HCT116 (cell line): Measurements from ENCODE around the gene OPRD1. TPM values are rescaled to one million over a fixed set of nuclear protein-coding genes. Genes with fewer than 3 reads are reported as not detected.

Source experiments
- ATAC-seq: fragments of 200-7000 bp; cut with Tn5 transposase; 2 replicates; pipeline ENCODE4 v1.9.1; 2020; ENCODE audit warnings: mild to moderate bottlenecking, moderate library complexity
- BruUV-seq: library from RNA; stranded (reverse); fragments of 400-500 nt; replicated peaks from 2 replicates; lab custom pipeline; 2021; lab: Mats Ljungman, UMichigan
- CTCF ChIA-PET: fragments of 300-600 bp; sonication (Branson Sonifier 250); formaldehyde crosslinking; loops from one replicate; lab custom pipeline; 2021; ENCODE audit warnings: antibody characterized with exemption; lab: Charles Lee
- POLR2A ChIA-PET: fragments of 300-600, 350-600 bp; sonication (Branson Sonifier 250); formaldehyde crosslinking; loops from one replicate; lab custom pipeline; 2021; ENCODE audit warnings: antibody characterized with exemption; lab: Charles Lee
- RAD21 ChIA-PET, 2 experiments: fragments of 300-600 bp; sonication (Branson Sonifier 250); formaldehyde crosslinking; loops; one replicate each; lab custom pipeline; 2023; ENCODE audit warnings: low total read pairs in 2 of 2; ENCODE audit not compliant: uncharacterized antibody in 2 of 2, unreplicated experiment in 2 of 2, low non-redundant PET in 1 of 2; lab: Charles Lee
- DNase-seq: peaks from one replicate; pipeline ENCODE4 v3.0.0-alpha.2; 2010; ENCODE audit warnings: low read depth, low spot score
- H2AFZ ChIP-seq: fragments of 200-600 bp; shearing (Covaris generic), sonication (generic); 2 replicates; pipeline ENCODE4 v1.6.1; 2017; ENCODE audit warnings: low read depth, mixed run types, mixed read lengths, antibody characterized with exemption, low read length; ENCODE audit not compliant: poor library complexity, severe bottlenecking
- H3K27ac ChIP-seq: 2 replicates; pipeline ENCODE4 v1.5.1; 2012; ENCODE audit warnings: low read depth, low read length
- H3K27me3 ChIP-seq: fragments of 200-600 bp; sonication (generic); 2 replicates; pipeline ENCODE4 v1.6.1; 2016; ENCODE audit warnings: mixed run types, low read length, mixed read lengths; ENCODE audit not compliant: insufficient read depth
- H3K36me3 ChIP-seq, 2 experiments: fragments of 200-500 bp in 1 of 2; fragments of 200-600 bp in 1 of 2; sonication (Bioruptor generic) in 1 of 2; sonication (generic) in 1 of 2; 2 replicates each; pipeline versions ENCODE4 v1.5.1 to v1.6.1; 2014 to 2016; ENCODE audit warnings: low read length in 2 of 2, inconsistent platforms in 1 of 2, mixed read lengths in 1 of 2, mixed run types in 1 of 2; ENCODE audit not compliant: insufficient read depth in 2 of 2, control insufficient read depth in 1 of 2
- H3K4me1 ChIP-seq, 2 experiments: fragments of 200-600 bp in 1 of 2; sonication (generic) in 1 of 2; 2 replicates each; pipeline versions ENCODE4 v1.5.1 to v1.6.1; 2012 to 2017; ENCODE audit warnings: low read length in 2 of 2, inconsistent platforms in 1 of 2, mild to moderate bottlenecking in 1 of 2, mixed read lengths in 1 of 2, mixed run types in 1 of 2, moderate library complexity in 1 of 2; ENCODE audit not compliant: insufficient read depth in 2 of 2, control insufficient read depth in 1 of 2
- H3K4me2 ChIP-seq: fragments of 200-600 bp; sonication (generic); 2 replicates; pipeline ENCODE4 v1.6.1; 2017; ENCODE audit warnings: mixed run types, low read length, mixed read lengths
- H3K4me3 ChIP-seq, 2 experiments: fragments of 200-600 bp in 1 of 2; sonication (generic) in 1 of 2; replicated peaks in 1 of 2; 2 replicates each; pipeline ENCODE4 v1.5.1; 2011 to 2016; ENCODE audit warnings: low read length in 2 of 2, control low read depth in 1 of 2, low read depth in 1 of 2, mild to moderate bottlenecking in 1 of 2, mixed read lengths in 1 of 2, mixed run types in 1 of 2
- H3K79me2 ChIP-seq: fragments of 200-600 bp; sonication (generic); 2 replicates; pipeline ENCODE4 v1.6.1; 2017; ENCODE audit warnings: mild to moderate bottlenecking, mixed run types, low read length, moderate library complexity, mixed read lengths; ENCODE audit not compliant: insufficient read depth
- H3K9ac ChIP-seq: fragments of 200-600 bp; sonication (generic); 2 replicates; pipeline ENCODE4 v1.6.1; 2016; ENCODE audit warnings: low read length, mixed read lengths
- H3K9me2 ChIP-seq: fragments of 200-600 bp; sonication (generic), shearing (Covaris generic); 2 replicates; pipeline ENCODE4 v1.6.1; 2017; ENCODE audit warnings: mixed run types, mild to moderate bottlenecking, moderate library complexity; ENCODE audit not compliant: insufficient read depth
- H3K9me3 ChIP-seq, 2 experiments: fragments of 200-500 bp in 1 of 2; fragments of 200-600 bp in 1 of 2; sonication (Bioruptor generic) in 1 of 2; sonication (generic) in 1 of 2; 2 replicates each; pipeline ENCODE4 v1.6.1; 2014 to 2017; ENCODE audit warnings: low read length in 2 of 2, mixed read lengths in 2 of 2, inconsistent platforms in 1 of 2, low read depth in 1 of 2, mild to moderate bottlenecking in 1 of 2, mixed run types in 1 of 2, moderate library complexity in 1 of 2; ENCODE audit not compliant: control insufficient read depth in 1 of 2, insufficient read depth in 1 of 2
- H4K20me1 ChIP-seq: fragments of 200-600 bp; sonication (generic), shearing (Covaris generic); 2 replicates; pipeline ENCODE4 v1.6.1; 2017; ENCODE audit warnings: mixed run types, mild to moderate bottlenecking, moderate library complexity; ENCODE audit not compliant: insufficient read depth
- CEBPB ChIP-seq: IDR thresholded peaks from 2 replicates; pipeline ENCODE4 v1.6.1; 2012; ENCODE audit warnings: low read depth
- EGR1 ChIP-seq: IDR thresholded peaks from 2 replicates; pipeline ENCODE4 v1.6.1; 2012; ENCODE audit warnings: low read depth
- EZH2 ChIP-seq: fragments of 200-600 bp; sonication (generic); IDR thresholded peaks from 2 replicates; pipeline ENCODE4 v1.6.1; 2017; ENCODE audit warnings: antibody characterized with exemption, mixed run types
- EZH2phosphoT487 ChIP-seq: fragments of 200-600 bp; IDR thresholded peaks from 2 replicates; pipeline ENCODE4 v1.6.1; 2018; ENCODE audit warnings: antibody characterized with exemption, borderline replicate concordance
- JUND ChIP-seq: IDR thresholded peaks from 2 replicates; pipeline ENCODE4 v1.6.1; 2012
- POLR2AphosphoS5 ChIP-seq: IDR thresholded peaks from 2 replicates; pipeline ENCODE4 v1.6.1; 2011; ENCODE audit warnings: mild to moderate bottlenecking, low read depth, low read length, moderate library complexity
- RAD21 ChIP-seq: IDR thresholded peaks from 2 replicates; pipeline ENCODE4 v1.6.1; 2012; ENCODE audit warnings: low read depth, mild to moderate bottlenecking
- TCF7L2 ChIP-seq: IDR thresholded peaks from 2 replicates; pipeline ENCODE4 v1.7.0; 2011; ENCODE audit warnings: borderline replicate concordance, inconsistent platforms; ENCODE audit not compliant: insufficient read depth, insufficient read length; ENCODE audit errors: extremely low read depth
- intact Hi-C: fragments of 100-400 bp; cut with micrococcal nuclease; formaldehyde crosslinking; loops from 2 replicates; pipeline ENCODE4 v1.10.0; 2022
- total RNA-seq: library from RNA; stranded (reverse); gene quantifications from one replicate; pipeline ENCODE4 v1.2.1, GENCODE V29; 2021; ENCODE audit not compliant: unreplicated experiment
- TF ChIP-seq, protein P1 (sequence below): IDR thresholded peaks from 2 replicates; pipeline ENCODE4 v1.6.1; 2012
- TF ChIP-seq, protein P2 (sequence below): IDR thresholded peaks from 2 replicates; pipeline ENCODE4 v1.6.1; 2011; ENCODE audit warnings: mild to moderate bottlenecking, low read length, moderate library complexity; ENCODE audit not compliant: insufficient replicate concordance; ENCODE audit errors: extremely low read depth
- TF ChIP-seq, protein P3 (sequence below), 3 experiments: fragments of 200-600 bp in 1 of 3; sonication (generic) in 1 of 3; IDR thresholded peaks in 2 of 3; conservative IDR thresholded peaks in 1 of 3; 2 replicates each; pipeline ENCODE4 v1.5.1; 2012 to 2017; ENCODE audit warnings: low read depth in 2 of 3, low read length in 2 of 3, antibody characterized with exemption in 1 of 3, borderline replicate concordance in 1 of 3, control low read depth in 1 of 3, mild to moderate bottlenecking in 1 of 3, mixed read lengths in 1 of 3, mixed run types in 1 of 3, moderate library complexity in 1 of 3; ENCODE audit not compliant: insufficient read depth in 1 of 3

Gene OPRD1
- total RNA-seq, 1 experiment from 2014 or later, result not detected

GRCh38 chr1:28813931-28814465, 2.0 kb downstream of the OPRD1 start:
- no peak overlapping the region for H3K4me3 ChIP-seq
- H3K9me3 ChIP-seq, result no peaks in the 10 kb centered on the region
- no peak overlapping the region for H2AFZ ChIP-seq
- no peaks in the 10 kb centered on the region for H4K20me1 ChIP-seq
- ChIA-PET RAD21 (no interaction called here), POLR2A (interaction anchor here (0.9 kb wide), 1 partner anchor 14 kb away, joined by 4 read pairs; no protein-coding TSS in a partner anchor), CTCF (no interaction called here)
- no peak overlapping the region for H3K9ac ChIP-seq
- H3K79me2 ChIP-seq, result no peaks in the 10 kb centered on the region
- no peaks in the 10 kb centered on the region for H3K4me1 ChIP-seq
- ATAC-seq (no peak), DNase-seq (no peak)
- no peak overlapping the region for H3K4me2 ChIP-seq
- 0 out of 2 replicates have a peak, but pooled peaks cover 4% of the 10 kb centered on the region for H3K27me3 ChIP-seq
- no TSS peak for BruUV-seq
- H3K36me3 ChIP-seq, result no peaks in the 10 kb centered on the region
- no peaks in the 10 kb centered on the region for H3K9me2 ChIP-seq
- no peak overlapping the region for H3K27ac ChIP-seq
- intact Hi-C loops, result no loop called here
- no peak for TF ChIP-seq POLR2AphosphoS5
- TF ChIP-seq, protein P1, sequence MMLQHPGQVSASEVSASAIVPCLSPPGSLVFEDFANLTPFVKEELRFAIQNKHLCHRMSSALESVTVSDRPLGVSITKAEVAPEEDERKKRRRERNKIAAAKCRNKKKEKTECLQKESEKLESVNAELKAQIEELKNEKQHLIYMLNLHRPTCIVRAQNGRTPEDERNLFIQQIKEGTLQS, result no peak
- TF ChIP-seq EZH2phosphoT487, result no peak
- TF ChIP-seq CEBPB, result no peak
- no peak for TF ChIP-seq TCF7L2

DNA sequence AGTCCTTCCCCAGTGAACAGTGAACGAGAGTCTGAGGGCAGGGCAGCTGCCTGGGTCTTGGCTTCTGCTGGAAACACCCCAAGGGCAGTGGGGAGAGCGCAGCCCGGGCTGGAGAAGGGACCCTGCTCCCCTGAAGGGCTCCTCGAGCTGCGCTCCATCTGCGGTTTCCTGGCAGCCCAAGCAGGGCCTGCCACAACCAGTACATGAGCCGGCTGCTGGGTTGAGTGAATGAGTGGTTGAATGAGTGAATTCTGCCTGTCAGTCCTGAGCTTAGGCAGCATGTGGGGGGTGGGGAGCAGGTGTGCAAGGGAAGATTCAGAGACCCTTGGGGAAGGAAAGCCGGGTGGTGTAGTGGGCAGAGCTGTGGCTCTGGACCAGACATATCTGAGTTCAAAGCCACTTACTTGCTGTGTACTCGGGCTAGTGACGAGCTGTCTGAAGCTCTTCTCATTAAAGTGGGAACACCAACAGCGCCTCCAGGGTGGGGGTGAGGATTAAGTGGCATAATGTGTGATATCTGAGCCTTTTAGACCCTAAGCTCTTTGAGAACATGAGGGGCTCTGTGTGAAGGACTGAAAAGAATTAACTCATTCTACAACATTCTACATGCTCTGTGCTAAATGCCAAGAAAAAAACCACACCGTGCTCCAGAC, 3.7 kb downstream of the OPRD1 start:
- Histone ChIP-seq H3K4me3 (no peak overlapping the region), H2AFZ (no peak overlapping the region), H3K36me3 (no peaks in the 10 kb centered on the region), H3K27me3 (0 out of 2 replicates have a peak, but pooled peaks cover 3% of the 10 kb centered on the region), H3K9me3 (no peaks in the 10 kb centered on the region), H3K9ac (no peak overlapping the region), H3K27ac (no peak overlapping the region), H3K9me2 (no peaks in the 10 kb centered on the region), H3K4me1 (no peaks in the 10 kb centered on the region), H4K20me1 (no peaks in the 10 kb centered on the region), H3K4me2 (no peak overlapping the region), H3K79me2 (no peaks in the 10 kb centered on the region)
- POLR2A ChIA-PET, result interaction anchor here (0.6 to 1.2 kb wide), 3 partner anchors 9 to 167 kb away, joined by 3 to 4 read pairs (median 3); partner anchors contain the start of gene RNU11
- CTCF ChIA-PET, result no interaction called here
- DNase-seq (no peak), ATAC-seq (no peak)
- RAD21 ChIA-PET, result no interaction called here
- intact Hi-C loops, result no loop called here
- TF ChIP-seq POLR2AphosphoS5 (no peak), JUND (no peak), EZH2phosphoT487 (no peak), EGR1 (no peak), RAD21 (no peak), EZH2 (no peak)
- TF ChIP-seq, protein P2, sequence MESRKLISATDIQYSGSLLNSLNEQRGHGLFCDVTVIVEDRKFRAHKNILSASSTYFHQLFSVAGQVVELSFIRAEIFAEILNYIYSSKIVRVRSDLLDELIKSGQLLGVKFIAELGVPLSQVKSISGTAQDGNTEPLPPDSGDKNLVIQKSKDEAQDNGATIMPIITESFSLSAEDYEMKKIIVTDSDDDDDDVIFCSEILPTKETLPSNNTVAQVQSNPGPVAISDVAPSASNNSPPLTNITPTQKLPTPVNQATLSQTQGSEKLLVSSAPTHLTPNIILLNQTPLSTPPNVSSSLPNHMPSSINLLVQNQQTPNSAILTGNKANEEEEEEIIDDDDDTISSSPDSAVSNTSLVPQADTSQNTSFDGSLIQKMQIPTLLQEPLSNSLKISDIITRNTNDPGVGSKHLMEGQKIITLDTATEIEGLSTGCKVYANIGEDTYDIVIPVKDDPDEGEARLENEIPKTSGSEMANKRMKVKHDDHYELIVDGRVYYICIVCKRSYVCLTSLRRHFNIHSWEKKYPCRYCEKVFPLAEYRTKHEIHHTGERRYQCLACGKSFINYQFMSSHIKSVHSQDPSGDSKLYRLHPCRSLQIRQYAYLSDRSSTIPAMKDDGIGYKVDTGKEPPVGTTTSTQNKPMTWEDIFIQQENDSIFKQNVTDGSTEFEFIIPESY, result no peak
- TF ChIP-seq, protein P3, sequence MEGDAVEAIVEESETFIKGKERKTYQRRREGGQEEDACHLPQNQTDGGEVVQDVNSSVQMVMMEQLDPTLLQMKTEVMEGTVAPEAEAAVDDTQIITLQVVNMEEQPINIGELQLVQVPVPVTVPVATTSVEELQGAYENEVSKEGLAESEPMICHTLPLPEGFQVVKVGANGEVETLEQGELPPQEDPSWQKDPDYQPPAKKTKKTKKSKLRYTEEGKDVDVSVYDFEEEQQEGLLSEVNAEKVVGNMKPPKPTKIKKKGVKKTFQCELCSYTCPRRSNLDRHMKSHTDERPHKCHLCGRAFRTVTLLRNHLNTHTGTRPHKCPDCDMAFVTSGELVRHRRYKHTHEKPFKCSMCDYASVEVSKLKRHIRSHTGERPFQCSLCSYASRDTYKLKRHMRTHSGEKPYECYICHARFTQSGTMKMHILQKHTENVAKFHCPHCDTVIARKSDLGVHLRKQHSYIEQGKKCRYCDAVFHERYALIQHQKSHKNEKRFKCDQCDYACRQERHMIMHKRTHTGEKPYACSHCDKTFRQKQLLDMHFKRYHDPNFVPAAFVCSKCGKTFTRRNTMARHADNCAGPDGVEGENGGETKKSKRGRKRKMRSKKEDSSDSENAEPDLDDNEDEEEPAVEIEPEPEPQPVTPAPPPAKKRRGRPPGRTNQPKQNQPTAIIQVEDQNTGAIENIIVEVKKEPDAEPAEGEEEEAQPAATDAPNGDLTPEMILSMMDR (IDR thresholded peaks at IDR 0.05 in 2 of 3, conservative IDR thresholded peaks at IDR 0.05 in 1 of 3; ENCODE audit: borderline replicate concordance in 1 of 3, insufficient read depth in 1 of 3, low read depth in 2 of 3, low read length in 2 of 3), result no peak
- BruUV-seq, result no TSS peak
